GM23248 (cell line): ENCODE measurements around the gene GSAP.

Experiments
- EZH2 ChIP-seq: fragments of 200-600 bp; sonication (generic); IDR thresholded peaks from 2 replicates; pipeline ENCODE4 v1.6.1; 2018; ENCODE audit warnings: antibody characterized with exemption, mild to moderate bottlenecking; ENCODE audit not compliant: insufficient read depth, poor library complexity, severe bottlenecking
- EZH2phosphoT487 ChIP-seq: fragments of 200-600 bp; sonication (generic); IDR thresholded peaks from 2 replicates; pipeline ENCODE4 v1.6.1; 2018; ENCODE audit warnings: antibody characterized with exemption, moderate library complexity, mild to moderate bottlenecking, low read depth; ENCODE audit not compliant: insufficient read depth

GRCh38 chr7:77413861-77414424 is 2.2 kb downstream of the GSAP start:
- TF ChIP-seq EZH2 (no peak), EZH2phosphoT487 (no peak)
